ENCODE results near the gene ARHGDIG.

- TF ChIP-seq, protein P1, sequence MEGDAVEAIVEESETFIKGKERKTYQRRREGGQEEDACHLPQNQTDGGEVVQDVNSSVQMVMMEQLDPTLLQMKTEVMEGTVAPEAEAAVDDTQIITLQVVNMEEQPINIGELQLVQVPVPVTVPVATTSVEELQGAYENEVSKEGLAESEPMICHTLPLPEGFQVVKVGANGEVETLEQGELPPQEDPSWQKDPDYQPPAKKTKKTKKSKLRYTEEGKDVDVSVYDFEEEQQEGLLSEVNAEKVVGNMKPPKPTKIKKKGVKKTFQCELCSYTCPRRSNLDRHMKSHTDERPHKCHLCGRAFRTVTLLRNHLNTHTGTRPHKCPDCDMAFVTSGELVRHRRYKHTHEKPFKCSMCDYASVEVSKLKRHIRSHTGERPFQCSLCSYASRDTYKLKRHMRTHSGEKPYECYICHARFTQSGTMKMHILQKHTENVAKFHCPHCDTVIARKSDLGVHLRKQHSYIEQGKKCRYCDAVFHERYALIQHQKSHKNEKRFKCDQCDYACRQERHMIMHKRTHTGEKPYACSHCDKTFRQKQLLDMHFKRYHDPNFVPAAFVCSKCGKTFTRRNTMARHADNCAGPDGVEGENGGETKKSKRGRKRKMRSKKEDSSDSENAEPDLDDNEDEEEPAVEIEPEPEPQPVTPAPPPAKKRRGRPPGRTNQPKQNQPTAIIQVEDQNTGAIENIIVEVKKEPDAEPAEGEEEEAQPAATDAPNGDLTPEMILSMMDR (IDR thresholded peaks at IDR 0.05; ENCODE audit: insufficient read depth, low read depth, low read length), result no peak
- no peak for TF ChIP-seq EZH2 (IDR thresholded peaks at IDR 0.05; ENCODE audit: insufficient read depth, low read length)
These were observed 35.3 kb upstream of the ARHGDIG start for GRCh38 chr16:245105-245504.
